HEK293T (cell line): ENCODE data around the gene TXK.

Experiments used
- CTCF ChIA-PET: fragments of 350-600 bp; formaldehyde crosslinking; extraction: SDS; loops from one replicate; lab custom pipeline; 2021; ENCODE audit warnings: antibody characterized with exemption, inconsistent platforms; lab: Yijun Ruan, JAX
- POLR2A ChIA-PET: fragments of 350-600 bp; formaldehyde crosslinking; extraction: SDS; loops from one replicate; lab custom pipeline; 2020; ENCODE audit warnings: antibody characterized with exemption, inconsistent platforms; lab: Yijun Ruan, JAX
- DNase-seq: peaks from one replicate; pipeline ENCODE4 v3.0.0; 2012; ENCODE audit warnings: mixed read lengths; ENCODE audit errors: extremely low spot score
- ARNT ChIP-seq: fragments of 450-650 bp; IDR thresholded peaks from 2 replicates; pipeline ENCODE4 v1.6.1; 2017; ENCODE audit warnings: mild to moderate bottlenecking
- BHLHE40 ChIP-seq: fragments of 450-650 bp; IDR thresholded peaks from 2 replicates; pipeline ENCODE4 v1.6.1; 2016; ENCODE audit warnings: mild to moderate bottlenecking, moderate library complexity, borderline replicate concordance
- CTBP1 ChIP-seq: fragments of 450-650 bp; IDR thresholded peaks from 2 replicates; pipeline ENCODE4 v1.6.1; 2016; ENCODE audit warnings: borderline replicate concordance
- ELF4 ChIP-seq: fragments of 450-650 bp; IDR thresholded peaks from 2 replicates; pipeline ENCODE4 v1.6.1; 2017; ENCODE audit warnings: antibody characterized with exemption
- FOXA1 ChIP-seq: fragments of 450-650 bp; IDR thresholded peaks from 2 replicates; pipeline ENCODE4 v1.6.1; 2016; ENCODE audit warnings: mild to moderate bottlenecking
- FOXK2 ChIP-seq: fragments of 450-650 bp; IDR thresholded peaks from 2 replicates; pipeline ENCODE4 v1.6.1; 2016; ENCODE audit warnings: mild to moderate bottlenecking
- FOXM1 ChIP-seq: fragments of 450-650 bp; IDR thresholded peaks from 2 replicates; pipeline ENCODE4 v1.6.1; 2017; ENCODE audit warnings: mild to moderate bottlenecking, borderline replicate concordance
- HDGF ChIP-seq: fragments of 450-650 bp; IDR thresholded peaks from 2 replicates; pipeline ENCODE4 v1.6.1; 2017; ENCODE audit warnings: antibody characterized with exemption, borderline replicate concordance
- L3MBTL2 ChIP-seq: fragments of 450-650 bp; conservative IDR thresholded peaks from 2 replicates; pipeline ENCODE4 v1.6.1; 2016; ENCODE audit warnings: mild to moderate bottlenecking
- LEF1 ChIP-seq: fragments of 450-650 bp; IDR thresholded peaks from 2 replicates; pipeline ENCODE4 v1.6.1; 2017; ENCODE audit warnings: mild to moderate bottlenecking, borderline replicate concordance
- NFRKB ChIP-seq: fragments of 450-650 bp; IDR thresholded peaks from 2 replicates; pipeline ENCODE4 v1.6.1; 2016; ENCODE audit warnings: mild to moderate bottlenecking, moderate library complexity
- SP1 ChIP-seq: fragments of 450-650 bp; IDR thresholded peaks from 2 replicates; pipeline ENCODE4 v1.6.1; 2017
- SUZ12 ChIP-seq: fragments of 450-650 bp; IDR thresholded peaks from 2 replicates; pipeline ENCODE4 v1.6.1; 2016; ENCODE audit warnings: mild to moderate bottlenecking
- TARDBP ChIP-seq: fragments of 450-650 bp; IDR thresholded peaks from 2 replicates; pipeline ENCODE4 v1.6.1; 2016
- ZNF384 ChIP-seq: fragments of 450-650 bp; IDR thresholded peaks from 2 replicates; pipeline ENCODE4 v1.6.1; 2016
- TF ChIP-seq, protein P1 (sequence below): fragments of 450-650 bp; IDR thresholded peaks from 2 replicates; pipeline ENCODE4 v1.6.1; 2016

The TXK gene

DNA sequence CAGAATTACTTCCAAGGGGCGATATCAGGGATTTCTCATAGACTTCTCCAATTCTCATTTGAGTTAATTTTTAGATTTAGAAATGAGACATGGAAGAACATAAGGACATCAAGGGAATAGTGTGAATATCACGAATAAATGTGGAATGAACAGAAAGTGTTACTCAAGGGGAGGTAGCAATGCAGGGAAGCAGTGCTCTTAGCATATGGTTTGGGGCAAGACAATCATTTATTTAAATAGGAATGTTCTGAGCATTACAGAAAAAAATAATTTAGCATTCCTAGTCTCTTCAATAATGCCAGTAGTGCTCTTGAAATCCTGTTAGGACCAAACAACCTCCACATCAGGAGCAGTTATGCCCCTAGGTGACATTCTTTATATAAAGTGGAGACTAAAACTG is 55.6 kb downstream of the TXK start:
- TF ChIP-seq FOXK2 (no peak), TARDBP (no peak), CTBP1 (no peak), BHLHE40 (no peak), FOXA1 (no peak), NFRKB (no peak), ARNT (no peak), HDGF (no peak), FOXM1 (no peak), ELF4 (no peak), ZNF384 (no peak), SP1 (no peak), LEF1 (no peak), SUZ12 (no peak), L3MBTL2 (no peak)
- TF ChIP-seq, protein P1, sequence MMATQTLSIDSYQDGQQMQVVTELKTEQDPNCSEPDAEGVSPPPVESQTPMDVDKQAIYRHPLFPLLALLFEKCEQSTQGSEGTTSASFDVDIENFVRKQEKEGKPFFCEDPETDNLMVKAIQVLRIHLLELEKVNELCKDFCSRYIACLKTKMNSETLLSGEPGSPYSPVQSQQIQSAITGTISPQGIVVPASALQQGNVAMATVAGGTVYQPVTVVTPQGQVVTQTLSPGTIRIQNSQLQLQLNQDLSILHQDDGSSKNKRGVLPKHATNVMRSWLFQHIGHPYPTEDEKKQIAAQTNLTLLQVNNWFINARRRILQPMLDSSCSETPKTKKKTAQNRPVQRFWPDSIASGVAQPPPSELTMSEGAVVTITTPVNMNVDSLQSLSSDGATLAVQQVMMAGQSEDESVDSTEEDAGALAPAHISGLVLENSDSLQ = no peak
- ChIA-PET POLR2A (no interaction called here), CTCF (no interaction called here)
- no peak for DNase-seq

GRCh38 chr4:48074657-48075056 is 59.4 kb downstream of the TXK start:
- TF ChIP-seq SUZ12 (no peak), TARDBP (no peak), FOXK2 (no peak), LEF1 (no peak), ZNF384 (no peak), SP1 (no peak), ELF4 (no peak), CTBP1 (no peak), NFRKB (no peak), FOXA1 (no peak), ARNT (no peak), L3MBTL2 (no peak), BHLHE40 (no peak), HDGF (no peak)
- TF ChIP-seq, protein P1 = no peak
- no peak for DNase-seq
- ChIA-PET POLR2A (no interaction called here), CTCF (interaction anchor here (0.6 kb wide), 1 partner anchor 13 kb away, joined by 3 read pairs; no protein-coding TSS in a partner anchor)

DNA sequence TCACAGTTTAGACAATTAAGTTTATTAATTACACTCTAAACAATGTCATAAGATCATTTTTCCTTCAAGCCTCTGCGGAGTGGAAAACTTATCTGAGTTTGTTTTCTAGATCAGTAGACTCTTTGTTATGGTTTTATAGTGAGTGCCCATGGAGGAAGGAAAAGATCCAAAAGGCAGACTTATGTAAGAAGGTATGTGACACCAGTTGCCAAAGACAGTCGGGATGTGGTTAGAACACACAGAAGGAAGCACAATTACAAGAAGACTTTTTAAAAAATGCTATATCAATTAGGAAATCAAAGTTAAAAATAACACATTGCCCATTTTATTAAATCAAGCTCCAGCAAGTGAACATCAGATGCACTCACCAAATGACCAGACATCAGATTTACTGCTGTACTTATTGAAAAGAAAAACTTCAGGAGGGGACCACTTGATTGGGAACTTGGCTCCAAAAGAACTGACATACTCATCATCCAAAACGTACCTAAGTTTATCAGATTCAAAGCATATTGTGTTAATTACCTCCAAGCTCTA is 60.4 kb downstream of the TXK start:
- ChIA-PET POLR2A (no interaction called here), CTCF (no interaction called here)
- no peak for DNase-seq
- TF ChIP-seq FOXA1 (no peak), FOXM1 (no peak), FOXK2 (no peak), ARNT (no peak), TARDBP (no peak), SP1 (no peak), CTBP1 (no peak), NFRKB (no peak), HDGF (no peak), LEF1 (no peak), L3MBTL2 (no peak), ZNF384 (no peak), ELF4 (no peak), BHLHE40 (no peak), SUZ12 (no peak)
- TF ChIP-seq, protein P1 = no peak

- ChIA-PET CTCF (interaction anchor here (0.7 kb wide), 1 partner anchor 94 kb away, joined by 3 read pairs; no protein-coding TSS in a partner anchor), POLR2A (no interaction called here)
- TF ChIP-seq NFRKB = no peak
- TF ChIP-seq BHLHE40 = no peak
- no peak for TF ChIP-seq ELF4
- no peak for TF ChIP-seq ZNF384
- TF ChIP-seq HDGF = no peak
- TF ChIP-seq CTBP1 = no peak
- TF ChIP-seq, protein P1 = no peak
- TF ChIP-seq L3MBTL2 = no peak
- TF ChIP-seq FOXK2 = no peak
- TF ChIP-seq SUZ12 = no peak
- TF ChIP-seq FOXM1 = no peak
- TF ChIP-seq FOXA1 = no peak
- TF ChIP-seq TARDBP = no peak
- no peak for TF ChIP-seq ARNT
- TF ChIP-seq SP1 = no peak
- no peak for TF ChIP-seq LEF1
- no peak for DNase-seq
These were observed 62.9 kb downstream of the TXK start for GRCh38 chr4:48071191-48071590.

- CTCF ChIA-PET = no interaction called here
- POLR2A ChIA-PET = no interaction called here
- TF ChIP-seq FOXM1 (no peak), SP1 (no peak), NFRKB (no peak), TARDBP (no peak), FOXK2 (no peak), LEF1 (no peak), L3MBTL2 (no peak), CTBP1 (no peak)
- TF ChIP-seq, protein P1 = no peak
- no peak for DNase-seq
These were observed 65.0 kb downstream of the TXK start for GRCh38 chr4:48069026-48069425.
